Mesothelial cell of epicardium (in vitro differentiated cells): Measurements from ENCODE around the gene RAP1GAP. TPM values are rescaled to one million over a fixed set of nuclear protein-coding genes. Genes with fewer than 3 reads are reported as not detected.

ENCODE experiments used
- DNase-seq, 2 experiments: peaks; one replicate each; pipeline ENCODE4 v3.0.0; 2021; ENCODE audit warnings: low spot score in 2 of 2; ENCODE audit not compliant: unreplicated experiment in 2 of 2
- H3K27ac Mint-ChIP-seq: 2 replicates; pipeline ENCODE4 v1.8.0; 2021; ENCODE audit warnings: mixed read lengths
- H3K27me3 Mint-ChIP-seq: 2 replicates; pipeline ENCODE4 v1.8.0; 2021; ENCODE audit warnings: low read depth, mixed read lengths
- H3K36me3 Mint-ChIP-seq: 2 replicates; pipeline ENCODE4 v1.8.0; 2021; ENCODE audit warnings: mixed read lengths
- H3K4me1 Mint-ChIP-seq: 2 replicates; pipeline ENCODE4 v1.8.0; 2021; ENCODE audit warnings: mixed read lengths
- H3K4me3 Mint-ChIP-seq: 2 replicates; pipeline ENCODE4 v1.8.0; 2021; ENCODE audit warnings: mild to moderate bottlenecking, moderate library complexity, mixed read lengths
- H3K9me3 Mint-ChIP-seq: 2 replicates; pipeline ENCODE4 v1.8.0; 2021; ENCODE audit warnings: mixed read lengths
- total RNA-seq: library from RNA; stranded (reverse); gene quantifications from 3 replicates; pipeline ENCODE4 v1.2.1, GENCODE V29; 2021
- TF ChIP-seq, protein P1 (sequence below): fragments of 200-600 bp; sonication (generic); IDR thresholded peaks from one replicate; pipeline ENCODE4 v1.5.0; 2021; ENCODE audit warnings: antibody characterized with exemption; ENCODE audit not compliant: unreplicated experiment

RAP1GAP gene
- total RNA-seq, 1 donor from 2014 or later, result 8.0 TPM

- H3K4me3 Mint-ChIP-seq, result no peak overlapping the region
- peaks cover 18% of the 10 kb centered on the region for H3K27me3 Mint-ChIP-seq
- no peaks in the 10 kb centered on the region for H3K36me3 Mint-ChIP-seq
- H3K27ac Mint-ChIP-seq, result no peak overlapping the region
- DNase-seq, result no peak
- TF ChIP-seq, protein P1, sequence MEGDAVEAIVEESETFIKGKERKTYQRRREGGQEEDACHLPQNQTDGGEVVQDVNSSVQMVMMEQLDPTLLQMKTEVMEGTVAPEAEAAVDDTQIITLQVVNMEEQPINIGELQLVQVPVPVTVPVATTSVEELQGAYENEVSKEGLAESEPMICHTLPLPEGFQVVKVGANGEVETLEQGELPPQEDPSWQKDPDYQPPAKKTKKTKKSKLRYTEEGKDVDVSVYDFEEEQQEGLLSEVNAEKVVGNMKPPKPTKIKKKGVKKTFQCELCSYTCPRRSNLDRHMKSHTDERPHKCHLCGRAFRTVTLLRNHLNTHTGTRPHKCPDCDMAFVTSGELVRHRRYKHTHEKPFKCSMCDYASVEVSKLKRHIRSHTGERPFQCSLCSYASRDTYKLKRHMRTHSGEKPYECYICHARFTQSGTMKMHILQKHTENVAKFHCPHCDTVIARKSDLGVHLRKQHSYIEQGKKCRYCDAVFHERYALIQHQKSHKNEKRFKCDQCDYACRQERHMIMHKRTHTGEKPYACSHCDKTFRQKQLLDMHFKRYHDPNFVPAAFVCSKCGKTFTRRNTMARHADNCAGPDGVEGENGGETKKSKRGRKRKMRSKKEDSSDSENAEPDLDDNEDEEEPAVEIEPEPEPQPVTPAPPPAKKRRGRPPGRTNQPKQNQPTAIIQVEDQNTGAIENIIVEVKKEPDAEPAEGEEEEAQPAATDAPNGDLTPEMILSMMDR, result no peak
- H3K4me1 Mint-ChIP-seq, result peaks cover 2% of the 10 kb centered on the region
- no peaks in the 10 kb centered on the region for H3K9me3 Mint-ChIP-seq
Measured at GRCh38 chr1:21550097-21550496, 119.1 kb downstream of the RAP1GAP start.

- no peaks in the 10 kb centered on the region for H3K36me3 Mint-ChIP-seq
- TF ChIP-seq, protein P1, result no peak
- peaks cover 2% of the 10 kb centered on the region for H3K4me1 Mint-ChIP-seq
- no peak overlapping the region for H3K27ac Mint-ChIP-seq
- DNase-seq, result no peak
- H3K4me3 Mint-ChIP-seq, result no peak overlapping the region
- no peaks in the 10 kb centered on the region for H3K9me3 Mint-ChIP-seq
- H3K27me3 Mint-ChIP-seq, result peaks cover 18% of the 10 kb centered on the region
Measured at GRCh38 chr1:21547876-21548275, 121.3 kb downstream of the RAP1GAP start.

Other genes with a start within 250 kb of the RAP1GAP start
- gene NBPF3, start 229.2 kb downstream of the RAP1GAP start, total RNA-seq, result 17.3 to 18.6 TPM (median 17.5 TPM) in 3 replicates
- 0.59 to 1.2 TPM (median 0.89 TPM) in 3 replicates for gene ALPL, start 159.9 kb downstream of the RAP1GAP start, total RNA-seq
- 79.8 to 88.7 TPM (median 86.5 TPM) in 3 replicates for gene USP48, start 113.8 kb upstream of the RAP1GAP start, total RNA-seq
- 0.75 to 1.1 TPM (median 1.0 TPM) in 3 replicates for gene LDLRAD2, start 142.9 kb upstream of the RAP1GAP start, total RNA-seq